AG04449 (cell line): Measurements from ENCODE around the gene PRDX4.

Source experiments
- CTCF ChIA-PET: fragments of 350-600 bp; formaldehyde crosslinking; extraction: SDS; loops from one replicate; lab custom pipeline; 2021; ENCODE audit warnings: antibody characterized with exemption; lab: Yijun Ruan, JAX
- POLR2A ChIA-PET: fragments of 400-600, 350-600 bp; formaldehyde crosslinking; extraction: SDS; loops from one replicate; lab custom pipeline; 2020; ENCODE audit warnings: antibody characterized with exemption, inconsistent platforms; lab: Yijun Ruan, JAX
- DNase-seq: peaks from one replicate; pipeline ENCODE4 v3.0.0-alpha.2; 2010; ENCODE audit warnings: low read depth, low spot score
- H3K4me3 ChIP-seq: 2 replicates; pipeline ENCODE4 v1.5.1; 2011; ENCODE audit warnings: low read depth, mild to moderate bottlenecking, control low read depth, low read length
- TF ChIP-seq, protein P1 (sequence below): IDR thresholded peaks from one replicate; pipeline ENCODE4 v1.5.1; 2011; ENCODE audit warnings: mild to moderate bottlenecking, moderate library complexity, low read length, control low read depth, inconsistent platforms; ENCODE audit not compliant: insufficient read depth; ENCODE audit errors: missing control alignments

The PRDX4 gene

DNA sequence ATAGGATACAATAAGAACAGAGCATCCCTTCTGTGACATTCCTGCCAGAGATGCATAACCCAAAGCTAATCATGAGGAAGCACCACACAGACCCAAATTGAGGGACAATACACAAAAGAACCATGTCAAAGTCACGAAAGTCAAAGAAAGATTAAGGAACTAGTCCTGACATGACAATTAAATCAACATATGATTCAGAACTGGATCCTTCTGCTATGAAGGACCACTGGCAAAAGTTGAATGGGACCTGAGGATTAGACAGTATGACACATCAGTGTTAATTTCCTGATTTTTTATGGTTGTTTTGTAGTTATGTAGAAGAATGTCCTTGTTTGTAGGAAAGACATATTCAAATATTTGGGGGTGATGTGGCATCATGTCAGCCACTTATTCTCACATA is 61.9 kb downstream of the PRDX4 start:
- ChIA-PET CTCF (interaction anchor here (5.8 kb wide), 1 partner anchor 173 kb away, joined by 25 read pairs; no protein-coding TSS in a partner anchor), POLR2A (no interaction called here)
- no peak for DNase-seq
- no peak overlapping the region for H3K4me3 ChIP-seq
- TF ChIP-seq, protein P1, sequence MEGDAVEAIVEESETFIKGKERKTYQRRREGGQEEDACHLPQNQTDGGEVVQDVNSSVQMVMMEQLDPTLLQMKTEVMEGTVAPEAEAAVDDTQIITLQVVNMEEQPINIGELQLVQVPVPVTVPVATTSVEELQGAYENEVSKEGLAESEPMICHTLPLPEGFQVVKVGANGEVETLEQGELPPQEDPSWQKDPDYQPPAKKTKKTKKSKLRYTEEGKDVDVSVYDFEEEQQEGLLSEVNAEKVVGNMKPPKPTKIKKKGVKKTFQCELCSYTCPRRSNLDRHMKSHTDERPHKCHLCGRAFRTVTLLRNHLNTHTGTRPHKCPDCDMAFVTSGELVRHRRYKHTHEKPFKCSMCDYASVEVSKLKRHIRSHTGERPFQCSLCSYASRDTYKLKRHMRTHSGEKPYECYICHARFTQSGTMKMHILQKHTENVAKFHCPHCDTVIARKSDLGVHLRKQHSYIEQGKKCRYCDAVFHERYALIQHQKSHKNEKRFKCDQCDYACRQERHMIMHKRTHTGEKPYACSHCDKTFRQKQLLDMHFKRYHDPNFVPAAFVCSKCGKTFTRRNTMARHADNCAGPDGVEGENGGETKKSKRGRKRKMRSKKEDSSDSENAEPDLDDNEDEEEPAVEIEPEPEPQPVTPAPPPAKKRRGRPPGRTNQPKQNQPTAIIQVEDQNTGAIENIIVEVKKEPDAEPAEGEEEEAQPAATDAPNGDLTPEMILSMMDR: no peak

DNA sequence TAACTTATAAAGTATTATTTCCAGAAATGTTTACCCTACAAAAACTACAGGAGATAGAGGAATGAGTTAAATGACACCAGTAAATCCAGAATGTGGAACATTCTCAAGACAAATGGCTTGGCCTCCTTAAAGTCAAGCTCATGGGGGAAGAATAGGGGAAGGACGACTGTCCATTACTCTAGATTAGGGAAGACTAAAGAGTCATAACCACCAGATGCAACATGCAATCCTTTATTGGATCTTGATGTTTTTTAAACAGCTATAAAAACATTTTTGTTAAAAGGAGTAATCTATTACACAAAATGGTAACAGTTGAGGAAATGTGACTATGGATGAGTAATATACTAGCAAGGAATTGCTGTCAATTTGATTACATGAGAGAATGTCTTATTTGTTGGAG is 64.7 kb downstream of the PRDX4 start:
- no peak for DNase-seq
- CTCF ChIA-PET: no interaction called here
- POLR2A ChIA-PET: no interaction called here
- TF ChIP-seq, protein P1: no peak
- H3K4me3 ChIP-seq: no peak overlapping the region

DNA sequence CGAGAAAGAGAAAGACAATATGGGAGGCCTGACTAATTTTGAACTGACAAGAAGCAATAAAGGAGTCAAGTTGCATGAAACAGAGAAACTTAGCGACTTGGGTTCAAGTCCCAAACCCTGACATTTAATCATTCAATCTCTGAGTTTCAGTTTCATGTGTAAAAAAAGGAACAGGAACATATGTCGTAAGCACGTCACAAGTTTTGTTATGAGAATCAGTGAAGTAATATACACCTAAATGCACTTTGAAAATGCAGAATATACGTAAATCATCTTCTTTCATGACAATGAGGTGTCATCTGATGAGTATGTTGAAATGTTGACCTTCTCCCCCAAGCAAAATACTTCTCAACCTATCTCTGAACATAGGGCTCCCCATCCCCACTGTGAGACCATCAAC is 65.4 kb downstream of the PRDX4 start:
- CTCF ChIA-PET: no interaction called here
- no peak for DNase-seq
- TF ChIP-seq, protein P1: no peak
- POLR2A ChIA-PET: no interaction called here
- no peak overlapping the region for H3K4me3 ChIP-seq
